HepG2 (cell line): ENCODE measurements around the gene NDUFS4. TPM values are rescaled to one million over a fixed set of nuclear protein-coding genes. Genes with fewer than 3 reads are reported as not detected.

Experiments used
- ATF2 ChIP-seq: sonication (generic); formaldehyde crosslinking; IDR thresholded peaks from 2 replicates; pipeline ENCODE4 v1.4.0; 2020; ENCODE audit warnings: missing genetic modification reagents
- ERF ChIP-seq: IDR thresholded peaks from 2 replicates; pipeline ENCODE4 v1.6.1; 2018; ENCODE audit warnings: missing biosample characterization, missing genetic modification reagents
- FLYWCH1 ChIP-seq: sonication (generic); formaldehyde crosslinking; IDR thresholded peaks from 2 replicates; pipeline ENCODE4 v1.8.1; 2023; ENCODE audit warnings: mild to moderate bottlenecking, missing genetic modification reagents
- KLF13 ChIP-seq: sonication (generic); formaldehyde crosslinking; IDR thresholded peaks from 2 replicates; pipeline ENCODE4 v1.4.0; 2020; ENCODE audit warnings: mild to moderate bottlenecking, missing genetic modification reagents
- REL ChIP-seq: sonication (generic); formaldehyde crosslinking; conservative IDR thresholded peaks from 2 replicates; pipeline ENCODE4 v1.8.0; 2022; ENCODE audit warnings: mild to moderate bottlenecking, missing genetic modification reagents, moderate library complexity
- ZNF766 ChIP-seq: sonication (generic); formaldehyde crosslinking; IDR thresholded peaks from 2 replicates; pipeline ENCODE4 v1.5.0; 2020; ENCODE audit warnings: missing genetic modification reagents, borderline replicate concordance
- ZNF768 ChIP-seq: sonication (generic); formaldehyde crosslinking; IDR thresholded peaks from 2 replicates; pipeline ENCODE4 v1.4.0; 2020; ENCODE audit warnings: missing genetic modification reagents
- polyA plus RNA-seq, 8 experiments: library from polyadenylated mRNA; depleted of rRNA in 3 of 8; stranded (reverse) in 7 of 8; unstranded in 1 of 8; fragments of >200 nt; fragmentation: Illumina TruSeq in 4 of 8; extraction: Trizol in 4 of 8; gene quantifications; 2 replicates each; pipeline versions ENCODE4 v1.2.1 to v1.2.3, GENCODE V29; 2011 to 2016; ENCODE audit warnings: low read depth in 4 of 8, missing spikeins in 1 of 8, mixed read lengths in 1 of 8; ENCODE audit not compliant: insufficient read depth in 1 of 8
- total RNA-seq, 5 experiments: library from RNA; depleted of rRNA; stranded (reverse); fragments of >200 nt; fragmentation: Illumina TruSeq; extraction: Trizol; gene quantifications; 2 replicates each; pipeline ENCODE4 v1.2.3, GENCODE V29; 2016; ENCODE audit warnings: low read depth in 1 of 5
- TF ChIP-seq, protein P1 (sequence below): sonication (generic); formaldehyde crosslinking; IDR thresholded peaks from 2 replicates; pipeline ENCODE4 v1.4.0; 2020; ENCODE audit warnings: missing genetic modification reagents, borderline replicate concordance
- TF ChIP-seq, protein P2 (sequence below): sonication (generic); formaldehyde crosslinking; IDR thresholded peaks from 2 replicates; pipeline ENCODE4 v1.5.1; 2020; ENCODE audit warnings: missing genetic modification reagents, mild to moderate bottlenecking, borderline replicate concordance

NDUFS4 gene
- total and polyA plus RNA-seq, 2 of the 13 experiments (the other 11 are each of a cell fraction or from before 2014, with no cell fraction given) = 121 to 126 TPM

- TF ChIP-seq, protein P1, sequence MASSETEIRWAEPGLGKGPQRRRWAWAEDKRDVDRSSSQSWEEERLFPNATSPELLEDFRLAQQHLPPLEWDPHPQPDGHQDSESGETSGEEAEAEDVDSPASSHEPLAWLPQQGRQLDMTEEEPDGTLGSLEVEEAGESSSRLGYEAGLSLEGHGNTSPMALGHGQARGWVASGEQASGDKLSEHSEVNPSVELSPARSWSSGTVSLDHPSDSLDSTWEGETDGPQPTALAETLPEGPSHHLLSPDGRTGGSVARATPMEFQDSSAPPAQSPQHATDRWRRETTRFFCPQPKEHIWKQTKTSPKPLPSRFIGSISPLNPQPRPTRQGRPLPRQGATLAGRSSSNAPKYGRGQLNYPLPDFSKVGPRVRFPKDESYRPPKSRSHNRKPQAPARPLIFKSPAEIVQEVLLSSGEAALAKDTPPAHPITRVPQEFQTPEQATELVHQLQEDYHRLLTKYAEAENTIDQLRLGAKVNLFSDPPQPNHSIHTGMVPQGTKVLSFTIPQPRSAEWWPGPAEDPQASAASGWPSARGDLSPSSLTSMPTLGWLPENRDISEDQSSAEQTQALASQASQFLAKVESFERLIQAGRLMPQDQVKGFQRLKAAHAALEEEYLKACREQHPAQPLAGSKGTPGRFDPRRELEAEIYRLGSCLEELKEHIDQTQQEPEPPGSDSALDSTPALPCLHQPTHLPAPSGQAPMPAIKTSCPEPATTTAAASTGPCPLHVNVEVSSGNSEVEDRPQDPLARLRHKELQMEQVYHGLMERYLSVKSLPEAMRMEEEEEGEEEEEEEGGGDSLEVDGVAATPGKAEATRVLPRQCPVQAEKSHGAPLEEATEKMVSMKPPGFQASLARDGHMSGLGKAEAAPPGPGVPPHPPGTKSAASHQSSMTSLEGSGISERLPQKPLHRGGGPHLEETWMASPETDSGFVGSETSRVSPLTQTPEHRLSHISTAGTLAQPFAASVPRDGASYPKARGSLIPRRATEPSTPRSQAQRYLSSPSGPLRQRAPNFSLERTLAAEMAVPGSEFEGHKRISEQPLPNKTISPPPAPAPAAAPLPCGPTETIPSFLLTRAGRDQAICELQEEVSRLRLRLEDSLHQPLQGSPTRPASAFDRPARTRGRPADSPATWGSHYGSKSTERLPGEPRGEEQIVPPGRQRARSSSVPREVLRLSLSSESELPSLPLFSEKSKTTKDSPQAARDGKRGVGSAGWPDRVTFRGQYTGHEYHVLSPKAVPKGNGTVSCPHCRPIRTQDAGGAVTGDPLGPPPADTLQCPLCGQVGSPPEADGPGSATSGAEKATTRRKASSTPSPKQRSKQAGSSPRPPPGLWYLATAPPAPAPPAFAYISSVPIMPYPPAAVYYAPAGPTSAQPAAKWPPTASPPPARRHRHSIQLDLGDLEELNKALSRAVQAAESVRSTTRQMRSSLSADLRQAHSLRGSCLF = no peak
- TF ChIP-seq, protein P2, sequence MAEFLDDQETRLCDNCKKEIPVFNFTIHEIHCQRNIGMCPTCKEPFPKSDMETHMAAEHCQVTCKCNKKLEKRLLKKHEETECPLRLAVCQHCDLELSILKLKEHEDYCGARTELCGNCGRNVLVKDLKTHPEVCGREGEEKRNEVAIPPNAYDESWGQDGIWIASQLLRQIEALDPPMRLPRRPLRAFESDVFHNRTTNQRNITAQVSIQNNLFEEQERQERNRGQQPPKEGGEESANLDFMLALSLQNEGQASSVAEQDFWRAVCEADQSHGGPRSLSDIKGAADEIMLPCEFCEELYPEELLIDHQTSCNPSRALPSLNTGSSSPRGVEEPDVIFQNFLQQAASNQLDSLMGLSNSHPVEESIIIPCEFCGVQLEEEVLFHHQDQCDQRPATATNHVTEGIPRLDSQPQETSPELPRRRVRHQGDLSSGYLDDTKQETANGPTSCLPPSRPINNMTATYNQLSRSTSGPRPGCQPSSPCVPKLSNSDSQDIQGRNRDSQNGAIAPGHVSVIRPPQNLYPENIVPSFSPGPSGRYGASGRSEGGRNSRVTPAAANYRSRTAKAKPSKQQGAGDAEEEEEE (CRISPR knock-in tag) = no peak
- TF ChIP-seq FLYWCH1 (no peak), ZNF768 (CRISPR knock-in tag) (no peak), REL (CRISPR knock-in tag) (no peak), KLF13 (CRISPR knock-in tag) (no peak), ATF2 (CRISPR knock-in tag) (no peak), ZNF766 (CRISPR knock-in tag) (no peak), ERF (no peak)
- TF ChIP-seq, all 625 proteins: peak for 0
Observed at GRCh38 chr5:53597894-53598293, 37.5 kb downstream of the NDUFS4 start (continued).
